Neural cell (in vitro differentiated cells): Measurements from ENCODE around the gene ATP8B2. TPM values are rescaled to one million over a fixed set of nuclear protein-coding genes. Genes with fewer than 3 reads are reported as not detected.

ENCODE experiments used
- H2AFZ ChIP-seq: fragments of 200-600, 300-800 bp; sonication (generic), shearing (Covaris generic); 2 replicates; pipeline ENCODE4 v1.6.0; 2014; ENCODE audit warnings: low read depth, mild to moderate bottlenecking, antibody characterized with exemption, low read length, moderate library complexity
- H3F3A ChIP-seq: fragments of 200-600 bp; shearing (Covaris generic); 2 replicates; pipeline ENCODE4 v1.6.1; 2016; ENCODE audit warnings: mild to moderate bottlenecking, moderate library complexity, mixed read lengths, antibody characterized with exemption, low read length; ENCODE audit not compliant: insufficient read depth, poor library complexity, severe bottlenecking
- H3K27ac ChIP-seq: fragments of 200-600, 300-800 bp; sonication (generic), shearing (Covaris generic); 2 replicates; pipeline ENCODE4 v1.5.1; 2014; ENCODE audit warnings: mild to moderate bottlenecking, low read length, moderate library complexity
- H3K27me3 ChIP-seq: fragments of 300-800, 200-600 bp; sonication (generic), shearing (Covaris generic); 2 replicates; pipeline ENCODE4 v1.6.0; 2014; ENCODE audit warnings: mild to moderate bottlenecking, low read depth, low read length, moderate library complexity; ENCODE audit not compliant: insufficient read depth
- H3K36me3 ChIP-seq: fragments of 300-800, 200-600 bp; sonication (generic), shearing (Covaris generic); 2 replicates; pipeline ENCODE4 v1.5.1; 2014; ENCODE audit warnings: mild to moderate bottlenecking, antibody characterized with exemption, low read length, moderate library complexity; ENCODE audit not compliant: insufficient read depth
- H3K4me2 ChIP-seq: fragments of 300-800, 200-600 bp; sonication (generic), shearing (Covaris generic); 2 replicates; pipeline ENCODE4 v1.6.0; 2014; ENCODE audit warnings: mild to moderate bottlenecking, low read length
- H3K4me3 ChIP-seq: fragments of 300-800, 200-600 bp; sonication (generic), shearing (Covaris generic); 2 replicates; pipeline ENCODE4 v1.5.1; 2014; ENCODE audit warnings: mild to moderate bottlenecking, low read length, moderate library complexity
- H3K79me2 ChIP-seq: fragments of 200-600 bp; shearing (Covaris generic); replicated peaks from 2 replicates; pipeline ENCODE4 v1.6.0; 2014; ENCODE audit warnings: mild to moderate bottlenecking, low read length, moderate library complexity; ENCODE audit not compliant: insufficient read depth
- H3K9ac ChIP-seq: fragments of 300-800, 200-600 bp; sonication (generic), shearing (Covaris generic); 2 replicates; pipeline ENCODE4 v1.6.1; 2016; ENCODE audit warnings: mild to moderate bottlenecking, low read length, mixed read lengths
- H3K9me2 ChIP-seq: fragments of 200-600 bp; shearing (Covaris generic); 2 replicates; pipeline ENCODE4 v1.6.1; 2016; ENCODE audit warnings: mild to moderate bottlenecking, low read length, mixed read lengths; ENCODE audit not compliant: insufficient read depth
- H3K9me3 ChIP-seq: fragments of 200-600, 300-800 bp; sonication (generic), shearing (Covaris generic); 2 replicates; pipeline ENCODE4 v1.6.1; 2016; ENCODE audit warnings: mild to moderate bottlenecking, mixed run types, low read length, moderate library complexity, mixed read lengths
- H4K20me1 ChIP-seq: fragments of 200-600 bp; shearing (Covaris generic); 2 replicates; pipeline ENCODE4 v1.6.1; 2016; ENCODE audit warnings: mild to moderate bottlenecking, mixed run types; ENCODE audit not compliant: insufficient read depth
- CTCF ChIP-seq: fragments of 450-650 bp; IDR thresholded peaks from 2 replicates; pipeline ENCODE4 v1.5.1; 2014; ENCODE audit warnings: antibody characterized with exemption, mild to moderate bottlenecking, moderate library complexity; ENCODE audit not compliant: poor library complexity, severe bottlenecking
- EP300 ChIP-seq: fragments of 450-650 bp; conservative IDR thresholded peaks from 2 replicates; pipeline ENCODE4 v1.6.1; 2014; ENCODE audit warnings: antibody characterized with exemption, mild to moderate bottlenecking, moderate library complexity; ENCODE audit not compliant: poor library complexity, severe bottlenecking
- EZH2 ChIP-seq: fragments of 200-600, 300-800 bp; shearing (Covaris generic), sonication (generic); IDR thresholded peaks from 2 replicates; pipeline ENCODE4 v1.6.1; 2014; ENCODE audit warnings: antibody characterized with exemption, low read length, borderline replicate concordance, mild to moderate bottlenecking; ENCODE audit not compliant: insufficient read depth, poor library complexity, severe bottlenecking
- MXI1 ChIP-seq: fragments of 450-650 bp; conservative IDR thresholded peaks from 2 replicates; pipeline ENCODE4 v1.6.1; 2014; ENCODE audit warnings: antibody characterized with exemption, mild to moderate bottlenecking; ENCODE audit not compliant: poor library complexity, severe bottlenecking
- POLR2AphosphoS5 ChIP-seq: IDR thresholded peaks from 2 replicates; pipeline ENCODE4 v1.6.1; 2012
- RAD21 ChIP-seq: fragments of 450-650 bp; conservative IDR thresholded peaks from 2 replicates; pipeline ENCODE4 v1.6.1; 2014; ENCODE audit warnings: antibody characterized with exemption, mild to moderate bottlenecking, moderate library complexity
- REST ChIP-seq: IDR thresholded peaks from 2 replicates; pipeline ENCODE4 v1.6.1; 2012; ENCODE audit warnings: borderline replicate concordance
- SMC3 ChIP-seq: fragments of 450-650 bp; conservative IDR thresholded peaks from 2 replicates; pipeline ENCODE4 v1.6.1; 2014; ENCODE audit warnings: antibody characterized with exemption, mild to moderate bottlenecking, moderate library complexity; ENCODE audit not compliant: poor library complexity
- TAF1 ChIP-seq: IDR thresholded peaks from 2 replicates; pipeline ENCODE4 v1.6.1; 2012; ENCODE audit warnings: low read depth
- polyA plus RNA-seq: library from polyadenylated mRNA; depleted of rRNA; stranded (reverse); fragments of >200 nt; gene quantifications from 2 replicates; pipeline ENCODE4 v1.2.3, GENCODE V29; 2014

The ATP8B2 gene
- polyA plus RNA-seq, 1 donor from 2014 or later: 71.3 TPM

GRCh38 chr1:154325583-154326545, 539 bp downstream of the ATP8B2 start:
- H3K79me2 ChIP-seq: peaks cover 19% of the 10 kb centered on the region
- peak overlapping the region; percentile 76 for H2AFZ ChIP-seq
- H3K9me2 ChIP-seq: no peaks in the 10 kb centered on the region
- H4K20me1 ChIP-seq: no peaks in the 10 kb centered on the region
- peak overlapping the region; percentile 68 for H3K4me2 ChIP-seq
- H3K4me3 ChIP-seq: peak overlapping the region; percentile 96
- H3K36me3 ChIP-seq: peaks cover 2% of the 10 kb centered on the region
- no peaks in the 10 kb centered on the region for H3K27me3 ChIP-seq
- TF ChIP-seq SMC3 (peak; percentile 19), RAD21 (no peak), EZH2 (no peak), CTCF (peak; percentile 70), POLR2AphosphoS5 (peak; percentile 32), EP300 (no peak), TAF1 (no peak), REST (peak; percentile 26), MXI1 (peak; percentile 56)
- no peaks in the 10 kb centered on the region for H3F3A ChIP-seq
- peak overlapping the region; percentile 94 for H3K27ac ChIP-seq
- peak overlapping the region; percentile 98 for H3K9ac ChIP-seq
- H3K9me3 ChIP-seq: no peaks in the 10 kb centered on the region

GRCh38 chr1:154326546-154327465, 1.5 kb downstream of the ATP8B2 start:
- no peak for TF ChIP-seq POLR2AphosphoS5
- peak; percentile 40 for TF ChIP-seq CTCF
- H3K36me3 ChIP-seq: peaks cover 5% of the 10 kb centered on the region
- no peaks in the 10 kb centered on the region for H3K27me3 ChIP-seq
- H4K20me1 ChIP-seq: no peaks in the 10 kb centered on the region
- peak overlapping the region; percentile 68 for H3K4me2 ChIP-seq
- peak overlapping the region; percentile 96 for H3K4me3 ChIP-seq
- no peaks in the 10 kb centered on the region for H3K9me2 ChIP-seq
- no peak overlapping the region for H2AFZ ChIP-seq
- H3K9me3 ChIP-seq: no peaks in the 10 kb centered on the region
- peak overlapping the region; percentile 98 for H3K9ac ChIP-seq
- peak overlapping the region; percentile 94 for H3K27ac ChIP-seq
- H3F3A ChIP-seq: no peaks in the 10 kb centered on the region
- H3K79me2 ChIP-seq: peaks cover 19% of the 10 kb centered on the region
